ENCODE results near the gene SLC17A7. TPM values are rescaled to one million over a fixed set of nuclear protein-coding genes. Genes with fewer than 3 reads are reported as not detected.

The SLC17A7 gene
- total and polyA plus RNA-seq, 2 of the 4 experiments (the other 2 are of a cell fraction) = 0.03 TPM; not detected in 1

GRCh38 chr19:49422407-49423070 lies 18.8 kb downstream of the SLC17A7 start:
- Histone ChIP-seq H3K9me3 (ENCODE audit: control insufficient read depth, insufficient read depth, low read length) (peaks cover 2% of the 10 kb centered on the region; the same call in 1 of the 2 replicates), H3K79me1 (ENCODE audit: low read depth in 1 of 2, low read length in 2 of 2) (no peaks in the 10 kb centered on the region), H2AK5ac (ENCODE audit: low read depth, low read length) (no peak overlapping the region), H4K8ac (ENCODE audit: low read depth in 2 of 2, low read length in 2 of 2) (no peak overlapping the region), H2AK9ac (replicated peaks; ENCODE audit: low read depth, low read length, poor library complexity) (no peak overlapping the region), H3K27ac (ENCODE audit: insufficient read depth, low read length) (no peak overlapping the region), H3K27me3 (ENCODE audit: control insufficient read depth, insufficient read depth, low read length) (peaks cover 94% of the 10 kb centered on the region), H2BK20ac (ENCODE audit: low read depth, low read length) (no peak overlapping the region), H3K36me3 (ENCODE audit: control insufficient read depth, insufficient read depth, low read length) (no peaks in the 10 kb centered on the region), H2BK120ac (ENCODE audit: low read depth, low read length) (no peak overlapping the region), H3K56ac (ENCODE audit: extremely low read depth, insufficient read depth, low read length) (no peak overlapping the region), H3K9ac (ENCODE audit: low read depth, low read length) (no peak overlapping the region), H3K4ac (ENCODE audit: low read depth, low read length) (no peak overlapping the region), H4K91ac (ENCODE audit: insufficient read depth, low read depth, low read length) (no peak overlapping the region), H3K18ac (ENCODE audit: low read depth, low read length) (no peak overlapping the region), H3K23ac (ENCODE audit: low read depth, low read length) (no peak overlapping the region), H4K20me1 (ENCODE audit: insufficient read depth, low read length) (no peaks in the 10 kb centered on the region), H2BK5ac (ENCODE audit: low read depth, low read length, poor library complexity, severe bottlenecking) (no peak overlapping the region), H3K4me3 (ENCODE audit: insufficient read depth, low read depth, low read length) (no peak overlapping the region), H3K4me2 (ENCODE audit: low read depth, low read length) (peak overlapping the region; percentile 10; the same call in 1 of the 2 replicates), H3K4me1 (ENCODE audit: control insufficient read depth, insufficient read depth, low read length) (peaks cover 2% of the 10 kb centered on the region; the same call in 1 of the 2 replicates), H2AFZ (replicated peaks; ENCODE audit: low read length, poor library complexity) (peak overlapping the region; percentile 81), H2BK15ac (ENCODE audit: low read depth, low read length) (no peak overlapping the region), H4K5ac (ENCODE audit: low read depth, low read length) (no peak overlapping the region), H3K9me1 (ENCODE audit: insufficient read depth, low read length) (no peaks in the 10 kb centered on the region), H3K14ac (replicated peaks; ENCODE audit: low read depth, low read length) (no peak overlapping the region)
- BruUV-seq (replicated peaks) = no TSS peak
- ChIA-PET CTCF (no interaction called here), POLR2A (ENCODE audit: unreplicated experiment) (no interaction called here)
- in situ Hi-C loops (cut with MboI; ENCODE audit: low sequenced_read_pairs) = no loop called here
- DNase-seq = peak; percentile 17
- no peak for TF ChIP-seq MAFK (IDR thresholded peaks at IDR 0.05; ENCODE audit: low read depth, low read length)
- peak; percentile 35 for TF ChIP-seq CTCF (conservative IDR thresholded peaks at IDR 0.05; ENCODE audit: low read depth, low read length)
- ATAC-seq (ENCODE audit: low read depth) = peak; percentile 61
- intact Hi-C loops (cut with micrococcal nuclease) = no loop called here
- WGBS, 2 experiments (ENCODE audit: extremely low coverage in 2 of 2, insufficient read length in 1 of 2) = 7% methylated on average over 35 of the region's 58 CpGs; no CpG with 5 or more reads in 1 of the 2 experiments
- dilution Hi-C loops (cut with HindIII; ENCODE audit: low sequenced_read_pairs, unreplicated experiment) = no loop called here

Measured in IMR-90 (cell line).